Nephron progenitor cell (in vitro differentiated cells): ENCODE results near the gene ZFP62.

Experiments
- DNase-seq: peaks from one replicate; pipeline ENCODE4 v3.0.0; 2021
- H3K27ac Mint-ChIP-seq: 2 replicates; pipeline ENCODE4 v1.8.0; 2021; ENCODE audit warnings: mild to moderate bottlenecking, moderate library complexity, mixed read lengths
- H3K27me3 Mint-ChIP-seq: 2 replicates; pipeline ENCODE4 v1.8.0; 2021; ENCODE audit warnings: mild to moderate bottlenecking, low read depth, mixed read lengths; ENCODE audit not compliant: poor library complexity
- H3K36me3 Mint-ChIP-seq: 2 replicates; pipeline ENCODE4 v1.8.0; 2021; ENCODE audit warnings: low read depth, mixed read lengths
- H3K4me1 Mint-ChIP-seq: 2 replicates; pipeline ENCODE4 v1.8.0; 2021; ENCODE audit warnings: mixed read lengths
- H3K4me3 Mint-ChIP-seq: 2 replicates; pipeline ENCODE4 v1.8.0; 2021; ENCODE audit warnings: mild to moderate bottlenecking, moderate library complexity, mixed read lengths
- H3K9me3 Mint-ChIP-seq: 2 replicates; pipeline ENCODE4 v1.8.0; 2021; ENCODE audit warnings: mild to moderate bottlenecking, moderate library complexity, mixed read lengths
- TF ChIP-seq, protein P1 (sequence below): fragments of 200-600 bp; sonication (generic); IDR thresholded peaks from 2 replicates; pipeline ENCODE4 v1.5.0; 2021; ENCODE audit warnings: antibody characterized with exemption

Gene ZFP62

DNA sequence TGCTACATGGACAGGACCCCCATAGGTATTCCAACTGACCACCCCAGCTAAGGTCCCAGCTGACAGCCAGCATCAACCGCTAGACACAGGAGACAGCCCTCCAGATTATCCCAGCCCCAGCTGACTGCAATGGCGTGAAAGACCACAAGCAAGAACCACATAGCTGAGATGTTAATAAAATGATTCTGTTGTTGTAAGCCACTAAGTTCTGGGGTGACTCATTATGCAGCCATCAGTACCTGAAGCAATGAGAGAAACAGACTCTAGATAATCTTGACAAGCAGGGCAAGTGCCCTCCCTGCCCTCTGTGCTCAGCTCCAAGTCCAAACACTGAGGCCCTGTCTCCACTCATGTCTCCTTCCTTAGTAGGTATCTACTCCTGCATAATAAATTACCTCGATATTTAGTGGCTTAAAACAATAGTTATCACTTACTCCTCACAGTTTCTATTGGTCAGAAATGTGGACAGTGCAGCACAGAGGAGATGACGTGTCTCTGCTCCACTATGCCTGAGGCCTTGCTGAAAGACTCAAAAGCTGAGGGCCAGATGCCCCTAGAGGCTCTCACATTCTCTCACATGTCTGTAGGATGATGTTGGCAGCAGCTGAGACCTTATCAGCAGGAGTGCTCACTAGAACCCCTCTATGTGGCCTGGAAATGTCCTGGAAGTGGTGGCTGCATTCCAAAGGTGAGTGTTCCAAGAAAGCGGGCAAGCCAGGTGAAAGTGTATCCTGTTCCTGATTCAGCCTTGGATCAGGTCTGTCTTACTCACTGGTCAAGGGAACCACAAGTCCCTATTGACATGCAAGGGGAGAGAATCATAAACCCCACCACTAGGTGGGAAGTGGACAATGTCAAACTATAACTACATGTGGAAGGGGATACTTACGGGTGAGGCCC lies 60.9 kb downstream of the ZFP62 start:
- Mint-ChIP-seq H3K4me1 (peaks cover 60% of the 10 kb centered on the region), H3K9me3 (no peaks in the 10 kb centered on the region), H3K27ac (no peak overlapping the region), H3K36me3 (peaks cover 25% of the 10 kb centered on the region), H3K4me3 (peak overlapping the region; percentile 52), H3K27me3 (peaks cover 2% of the 10 kb centered on the region)
- TF ChIP-seq, protein P1, sequence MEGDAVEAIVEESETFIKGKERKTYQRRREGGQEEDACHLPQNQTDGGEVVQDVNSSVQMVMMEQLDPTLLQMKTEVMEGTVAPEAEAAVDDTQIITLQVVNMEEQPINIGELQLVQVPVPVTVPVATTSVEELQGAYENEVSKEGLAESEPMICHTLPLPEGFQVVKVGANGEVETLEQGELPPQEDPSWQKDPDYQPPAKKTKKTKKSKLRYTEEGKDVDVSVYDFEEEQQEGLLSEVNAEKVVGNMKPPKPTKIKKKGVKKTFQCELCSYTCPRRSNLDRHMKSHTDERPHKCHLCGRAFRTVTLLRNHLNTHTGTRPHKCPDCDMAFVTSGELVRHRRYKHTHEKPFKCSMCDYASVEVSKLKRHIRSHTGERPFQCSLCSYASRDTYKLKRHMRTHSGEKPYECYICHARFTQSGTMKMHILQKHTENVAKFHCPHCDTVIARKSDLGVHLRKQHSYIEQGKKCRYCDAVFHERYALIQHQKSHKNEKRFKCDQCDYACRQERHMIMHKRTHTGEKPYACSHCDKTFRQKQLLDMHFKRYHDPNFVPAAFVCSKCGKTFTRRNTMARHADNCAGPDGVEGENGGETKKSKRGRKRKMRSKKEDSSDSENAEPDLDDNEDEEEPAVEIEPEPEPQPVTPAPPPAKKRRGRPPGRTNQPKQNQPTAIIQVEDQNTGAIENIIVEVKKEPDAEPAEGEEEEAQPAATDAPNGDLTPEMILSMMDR = no peak
- no peak for DNase-seq

DNA sequence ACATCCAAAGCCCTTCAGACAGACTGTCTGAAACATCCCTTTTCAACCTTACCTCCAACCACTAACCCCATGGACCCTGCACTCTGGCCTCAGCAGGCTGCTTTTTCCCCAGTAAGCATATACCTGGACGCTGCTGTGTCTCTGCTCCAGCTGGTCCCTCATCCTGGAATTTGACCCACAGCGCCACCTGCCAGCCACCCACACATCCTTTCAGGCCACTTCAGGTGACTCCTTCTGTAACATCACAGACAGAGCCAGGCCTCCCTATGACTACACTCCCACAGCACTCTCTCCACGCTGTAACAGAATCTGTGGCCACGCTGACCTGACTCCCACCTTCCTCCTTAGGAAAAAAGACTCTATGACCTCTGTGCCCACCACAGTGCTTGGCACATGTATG lies 61.9 kb downstream of the ZFP62 start:
- Mint-ChIP-seq H3K27ac (no peak overlapping the region), H3K36me3 (peaks cover 28% of the 10 kb centered on the region), H3K4me3 (no peak overlapping the region), H3K27me3 (no peaks in the 10 kb centered on the region), H3K4me1 (peaks cover 52% of the 10 kb centered on the region), H3K9me3 (no peaks in the 10 kb centered on the region)
- TF ChIP-seq, protein P1 = peak; percentile 32
- DNase-seq = peak; percentile 50

DNA sequence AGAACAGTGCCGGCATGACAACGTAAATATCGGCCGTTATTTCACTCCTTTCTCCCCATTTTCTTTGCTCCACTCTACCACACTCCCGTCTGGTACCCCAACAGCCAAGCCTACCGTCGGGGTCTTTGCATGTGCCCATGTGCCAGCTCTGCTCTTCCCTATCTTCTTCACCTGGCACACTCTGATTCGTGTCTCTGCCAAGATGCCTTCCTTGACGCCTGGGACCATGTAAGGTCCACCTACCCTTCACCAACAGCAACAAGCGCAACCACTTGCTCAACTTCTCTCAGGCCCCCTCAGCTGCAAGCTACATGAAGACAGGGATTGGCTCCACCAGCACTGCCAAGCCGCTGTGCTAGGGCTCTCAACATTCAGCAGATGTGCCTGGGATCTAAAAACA lies 62.9 kb downstream of the ZFP62 start:
- Mint-ChIP-seq H3K36me3 (peaks cover 33% of the 10 kb centered on the region), H3K4me3 (no peak overlapping the region), H3K27me3 (no peaks in the 10 kb centered on the region), H3K27ac (no peak overlapping the region), H3K4me1 (peaks cover 44% of the 10 kb centered on the region), H3K9me3 (no peaks in the 10 kb centered on the region)
- TF ChIP-seq, protein P1 = no peak
- DNase-seq = no peak
